H1 (cell line): ENCODE results near the gene ATCAY. TPM values are rescaled to one million over a fixed set of nuclear protein-coding genes. Genes with fewer than 3 reads are reported as not detected.

ENCODE experiments used
- CTCF ChIA-PET: fragments of 300-600 bp; sonication (Branson Sonifier 250); formaldehyde crosslinking; loops from one replicate; lab custom pipeline; 2021; ENCODE audit not compliant: partially characterized antibody; lab: Charles Lee
- POLR2A ChIA-PET: fragments of 300-600 bp; sonication (Branson Sonifier 250); formaldehyde crosslinking; loops from one replicate; lab custom pipeline; 2021; ENCODE audit warnings: inconsistent platforms; ENCODE audit not compliant: partially characterized antibody; lab: Charles Lee
- DNase-seq, 2 experiments: peaks; one replicate each; pipeline versions ENCODE4 v3.0.0 to v3.0.0-alpha.2; 2010 to 2022; ENCODE audit warnings: low spot score in 2 of 2, low read depth in 1 of 2, mixed read lengths in 1 of 2
- FAIRE-seq: peaks from 2 replicates; lab custom pipeline; 2011; peaks lifted over from hg19 to GRCh38; lab: Jason Lieb, UNC
- H2AFZ ChIP-seq: 2 replicates; pipeline ENCODE4 v1.8.1; 2012; ENCODE audit warnings: low read length, inconsistent platforms
- H2AK5ac ChIP-seq: 2 replicates; pipeline ENCODE4 v1.6.1; 2013; ENCODE audit warnings: low read depth, low read length
- H2BK120ac ChIP-seq: replicated peaks from 2 replicates; pipeline ENCODE3; 2013; ENCODE audit warnings: low read depth, low read length, inconsistent platforms
- H2BK12ac ChIP-seq: 2 replicates; pipeline ENCODE4 v1.6.1; 2013; ENCODE audit warnings: low read depth, low read length
- H2BK15ac ChIP-seq: 2 replicates; pipeline ENCODE4 v1.6.1; 2013; ENCODE audit warnings: low read length
- H2BK20ac ChIP-seq: 2 replicates; pipeline ENCODE4 v1.6.1; 2013; ENCODE audit warnings: low read length
- H2BK5ac ChIP-seq: 2 replicates; pipeline ENCODE4 v1.6.1; 2013; ENCODE audit warnings: low read depth, low read length
- H3K14ac ChIP-seq: 2 replicates; pipeline ENCODE4 v1.6.1; 2013; ENCODE audit warnings: inconsistent platforms; ENCODE audit not compliant: insufficient read length
- H3K18ac ChIP-seq: 2 replicates; pipeline ENCODE4 v1.6.1; 2013; ENCODE audit warnings: low read length; ENCODE audit errors: extremely low read depth
- H3K23ac ChIP-seq: 2 replicates; pipeline ENCODE4 v1.6.1; 2013; ENCODE audit warnings: inconsistent platforms; ENCODE audit not compliant: insufficient read length
- H3K23me2 ChIP-seq: 2 replicates; pipeline ENCODE4 v1.6.1; 2013; ENCODE audit warnings: low read depth, low read length
- H3K27ac ChIP-seq: 2 replicates; pipeline ENCODE4 v1.6.1; 2011; ENCODE audit warnings: low read depth, low read length, inconsistent platforms
- H3K27me3 ChIP-seq, 4 experiments: replicated peaks in 1 of 4; 1 replicate in 1 of 4; 2 replicates in 3 of 4; pipeline versions ENCODE4 v1.6.1 to v1.8.1; 2011 to 2013; ENCODE audit warnings: low read length in 3 of 4, mild to moderate bottlenecking in 3 of 4, inconsistent platforms in 2 of 4, mixed read lengths in 2 of 4, moderate library complexity in 1 of 4; ENCODE audit not compliant: control insufficient read depth in 3 of 4, insufficient read depth in 3 of 4; ENCODE audit errors: extremely low read depth in 1 of 4
- H3K36me3 ChIP-seq, 4 experiments: 2 replicates each; pipeline versions ENCODE4 v1.6.1 to v1.8.1; 2011 to 2013; ENCODE audit warnings: mild to moderate bottlenecking in 4 of 4, low read length in 3 of 4, moderate library complexity in 2 of 4, control low read depth in 1 of 4, inconsistent platforms in 1 of 4; ENCODE audit not compliant: insufficient read depth in 4 of 4, control insufficient read depth in 2 of 4
- H3K4ac ChIP-seq: replicated peaks from 2 replicates; pipeline ENCODE3; 2013; ENCODE audit warnings: low read length, low read depth, mixed read lengths, inconsistent platforms; ENCODE audit not compliant: insufficient read length
- H3K4me1 ChIP-seq, 4 experiments: replicated peaks in 1 of 4; 1 replicate in 1 of 4; 2 replicates in 3 of 4; pipeline versions ENCODE4 v1.6.1 to v1.8.1; 2011 to 2013; ENCODE audit warnings: low read length in 3 of 4, inconsistent platforms in 2 of 4, mixed read lengths in 1 of 4; ENCODE audit not compliant: insufficient read depth in 4 of 4, control insufficient read depth in 3 of 4
- H3K4me2 ChIP-seq, 2 experiments: 2 replicates each; pipeline versions ENCODE4 v1.6.1 to v1.8.1; 2011 to 2013; ENCODE audit warnings: low read depth in 2 of 2, low read length in 2 of 2, control low read depth in 1 of 2, inconsistent platforms in 1 of 2, mild to moderate bottlenecking in 1 of 2; ENCODE audit not compliant: insufficient read depth in 1 of 2
- H3K4me3 ChIP-seq, 4 experiments: fragments of 200-600, 300-600 bp in 1 of 4; sonication (generic), shearing (Covaris generic), sonication (Bioruptor Twin) in 1 of 4; 2 replicates each; pipeline versions ENCODE4 v1.5.1 to v1.8.1; 2011 to 2016; ENCODE audit warnings: low read length in 4 of 4, low read depth in 3 of 4, control low read depth in 2 of 4, inconsistent platforms in 2 of 4, mild to moderate bottlenecking in 2 of 4, mixed read lengths in 1 of 4, moderate library complexity in 1 of 4; ENCODE audit not compliant: insufficient read depth in 2 of 4; ENCODE audit errors: extremely low read depth in 1 of 4
- H3K56ac ChIP-seq: replicated peaks from 2 replicates; pipeline ENCODE3; 2013; ENCODE audit warnings: low read depth, mild to moderate bottlenecking, mixed read lengths, low read length, inconsistent platforms; ENCODE audit not compliant: insufficient read length
- H3K79me1 ChIP-seq: 2 replicates; pipeline ENCODE4 v1.6.1; 2013; ENCODE audit warnings: low read depth, low read length, control low read depth
- H3K79me2 ChIP-seq, 2 experiments: 2 replicates each; pipeline versions ENCODE4 v1.6.1 to v1.8.1; 2012 to 2013; ENCODE audit warnings: low read length in 2 of 2, mild to moderate bottlenecking in 2 of 2, inconsistent platforms in 1 of 2; ENCODE audit not compliant: insufficient read depth in 2 of 2, control insufficient read depth in 1 of 2
- H3K9ac ChIP-seq, 4 experiments: replicated peaks in 1 of 4; 1 replicate in 1 of 4; 2 replicates in 3 of 4; pipeline versions ENCODE4 v1.6.1 to v1.8.1; 2011 to 2013; ENCODE audit warnings: low read depth in 3 of 4, low read length in 3 of 4, control low read depth in 2 of 4, mild to moderate bottlenecking in 2 of 4, moderate library complexity in 2 of 4, inconsistent platforms in 1 of 4; ENCODE audit errors: extremely low read depth in 1 of 4
- H3K9me3 ChIP-seq, 2 experiments: 2 replicates each; pipeline versions ENCODE4 v1.6.1 to v1.8.1; 2012 to 2013; ENCODE audit warnings: mild to moderate bottlenecking in 2 of 2, moderate library complexity in 2 of 2, control low read depth in 1 of 2, inconsistent platforms in 1 of 2, low read depth in 1 of 2, low read length in 1 of 2, mixed read lengths in 1 of 2; ENCODE audit not compliant: insufficient read depth in 2 of 2
- H4K20me1 ChIP-seq, 2 experiments: replicated peaks in 1 of 2; 2 replicates each; pipeline versions ENCODE3 to v1.8.1; 2011 to 2013; ENCODE audit warnings: inconsistent platforms in 2 of 2, low read length in 2 of 2, mild to moderate bottlenecking in 1 of 2; ENCODE audit not compliant: insufficient read depth in 2 of 2, control insufficient read depth in 1 of 2
- H4K5ac ChIP-seq: 2 replicates; pipeline ENCODE4 v1.6.1; 2013; ENCODE audit warnings: low read length, low read depth, mixed read lengths, inconsistent platforms; ENCODE audit not compliant: insufficient read length
- H4K8ac ChIP-seq: 2 replicates; pipeline ENCODE4 v1.8.0; 2013; ENCODE audit warnings: mild to moderate bottlenecking, moderate library complexity, low read length, inconsistent platforms; ENCODE audit not compliant: insufficient read depth; ENCODE audit errors: extremely low read depth
- H4K91ac ChIP-seq: replicated peaks from 2 replicates; pipeline ENCODE3; 2013; ENCODE audit warnings: low read length, mixed read lengths, inconsistent platforms; ENCODE audit not compliant: insufficient read length
- CHD1 ChIP-seq: IDR thresholded peaks from 2 replicates; pipeline ENCODE4 v1.6.1; 2012; ENCODE audit warnings: low read depth, low read length, improper control_type of control experiment
- NRF1 ChIP-seq: IDR thresholded peaks from 2 replicates; pipeline ENCODE4 v1.6.1; 2011; ENCODE audit warnings: mild to moderate bottlenecking, low read depth, low read length, improper control_type of control experiment
- YY1 ChIP-seq: IDR thresholded peaks from 2 replicates; pipeline ENCODE4 v1.6.1; 2011; ENCODE audit warnings: low read depth, mild to moderate bottlenecking, low read length
- ZNF274 ChIP-seq: IDR thresholded peaks from 2 replicates; pipeline ENCODE4 v1.7.0; 2012; ENCODE audit warnings: low read length, borderline replicate concordance; ENCODE audit errors: extremely low read depth
- WGBS, 2 experiments: shearing (Covaris generic) in 1 of 2; methylation state at CpG; one replicate each; pipeline versions ENCODE4 v1.1.6 to v1.1.7; 2013 to 2015; ENCODE audit warnings: low lambda C conversion rate in 2 of 2, mixed read lengths in 2 of 2, inconsistent platforms in 1 of 2, low coverage in 1 of 2, missing lambda C conversion rate in 1 of 2; ENCODE audit not compliant: insufficient replicate concordance in 2 of 2, insufficient coverage in 1 of 2, insufficient read length in 1 of 2; ENCODE audit errors: extremely low coverage in 1 of 2, missing lambda C conversion rate in 1 of 2; 5-methylcytosine and 5-hydroxymethylcytosine counted together
- polyA plus RNA-seq, 7 experiments: library from polyadenylated mRNA; depleted of rRNA in 3 of 7; stranded (reverse) in 5 of 7; unstranded in 2 of 7; fragments of >200 nt in 5 of 7; fragments of 200-250 nt in 2 of 7; gene quantifications; 1 replicate in 5 of 7; 2 replicates in 1 of 7; 4 replicates in 1 of 7; pipeline versions ENCODE4 v1.2.1 to v1.2.3, GENCODE V29; 2011 to 2013; ENCODE audit warnings: missing spikeins in 2 of 7, mixed read lengths in 2 of 7
- total RNA-seq: library from RNA; stranded (reverse); fragmentation: NEBNext Ultra II Directional; extraction: Animal tissue kit (Norgen Biotek cat#: 25700); gene quantifications from 2 replicates; pipeline ENCODE4 v1.2.1, GENCODE V29; 2021

Gene ATCAY
- total and polyA plus RNA-seq, 2 of the 8 experiments (the other 6 are each of a cell fraction or from before 2014, with no cell fraction given), result 24.4 to 33.8 TPM

- no peak overlapping the region for H2BK15ac ChIP-seq
- H3K36me3 ChIP-seq, result no peaks in the 10 kb centered on the region
- H3K79me2 ChIP-seq, result no peaks in the 10 kb centered on the region
- peaks cover 0 to 3% of the 10 kb centered on the region in 2 experiments for H4K20me1 ChIP-seq
- H3K9me3 ChIP-seq, result peaks cover 6 to 11% of the 10 kb centered on the region in 2 experiments
- H3K23ac ChIP-seq, result no peak overlapping the region
- no peaks in the 10 kb centered on the region for H3K4me1 ChIP-seq
- WGBS, 2 experiments, result 88% methylated on average over 28 of the region's 35 CpGs; no CpG with 5 or more reads in 1 of the 2 experiments
- ChIA-PET POLR2A (interaction anchor here (0.6 to 0.8 kb wide), 2 partner anchors 98 to 119 kb away, joined by 3 read pairs; partner anchors contain the start of gene NMRK2), CTCF (interaction anchor here (0.7 to 2.1 kb wide), 3 partner anchors 13 to 58 kb away, joined by 3 to 8 read pairs (median 6); no protein-coding TSS in a partner anchor)
- no peak overlapping the region for H2BK120ac ChIP-seq
- no peak overlapping the region for H2BK12ac ChIP-seq
- H3K56ac ChIP-seq, result no peak overlapping the region
- H4K91ac ChIP-seq, result no peak overlapping the region
- no peak overlapping the region for H2BK20ac ChIP-seq
- H2BK5ac ChIP-seq, result no peak overlapping the region
- H3K79me1 ChIP-seq, result no peaks in the 10 kb centered on the region
- peaks cover 2% of the 10 kb centered on the region; the same call in 1 of the 2 replicates for H3K23me2 ChIP-seq
- no peaks in the 10 kb centered on the region; a peak in 1 of 7 replicates for H3K27me3 ChIP-seq
- no peak for TF ChIP-seq ZNF274
- TF ChIP-seq NRF1, result no peak
- TF ChIP-seq YY1, result no peak
- TF ChIP-seq CHD1, result no peak
- H2AFZ ChIP-seq, result no peak overlapping the region
- H3K4me3 ChIP-seq, result no peak overlapping the region
- H3K27ac ChIP-seq, result no peak overlapping the region
- H3K4ac ChIP-seq, result no peak overlapping the region
- no peak overlapping the region for H3K18ac ChIP-seq
- H3K4me2 ChIP-seq, result no peak overlapping the region
- no peak for DNase-seq
- no peak overlapping the region for H3K14ac ChIP-seq
- no peak overlapping the region for H4K5ac ChIP-seq
- no peak overlapping the region; the same call in 1 of the 2 replicates for H4K8ac ChIP-seq
- no peak overlapping the region for H3K9ac ChIP-seq
- no peak overlapping the region for H2AK5ac ChIP-seq
- FAIRE-seq, result no peak
Observed at GRCh38 chr19:3834349-3835054, 46.0 kb upstream of the ATCAY start.
